HepG2 (cell line): ENCODE results near the gene FRAS1. TPM values are rescaled to one million over a fixed set of nuclear protein-coding genes. Genes with fewer than 3 reads are reported as not detected.

Experiments
- ARNT ChIP-seq: fragments of 450-650 bp; IDR thresholded peaks from 2 replicates; pipeline ENCODE4 v1.6.1; 2017
- BHLHE40 ChIP-seq: IDR thresholded peaks from 2 replicates; pipeline ENCODE4 v1.6.1; 2011; ENCODE audit warnings: low read length, improper control_type of control experiment
- CENPX ChIP-seq: sonication (generic); formaldehyde crosslinking; IDR thresholded peaks from 2 replicates; pipeline ENCODE4 v1.9.0; 2021; ENCODE audit warnings: mild to moderate bottlenecking, missing genetic modification reagents, moderate library complexity
- CSRNP1 ChIP-seq: sonication (generic); formaldehyde crosslinking; IDR thresholded peaks from 2 replicates; pipeline ENCODE4 v1.8.1; 2023; ENCODE audit warnings: mild to moderate bottlenecking, missing genetic modification reagents
- CSRNP2 ChIP-seq: sonication (generic); formaldehyde crosslinking; conservative IDR thresholded peaks from 2 replicates; pipeline ENCODE4 v1.8.0; 2022; ENCODE audit warnings: low read depth, missing genetic modification reagents
- FOXO1 ChIP-seq: sonication (generic); formaldehyde crosslinking; IDR thresholded peaks from 2 replicates; pipeline ENCODE4 v1.4.0; 2020; ENCODE audit warnings: missing genetic modification reagents
- MXD4 ChIP-seq: IDR thresholded peaks from 2 replicates; pipeline ENCODE4 v1.6.1; 2016; ENCODE audit warnings: mild to moderate bottlenecking, missing biosample characterization, missing genetic modification reagents
- NPAS2 ChIP-seq: sonication (generic); formaldehyde crosslinking; IDR thresholded peaks from 2 replicates; pipeline ENCODE4 v1.8.0; 2022; ENCODE audit warnings: mild to moderate bottlenecking, missing genetic modification reagents, borderline replicate concordance
- PTBP1 ChIP-seq: fragments of 200-400 bp; formaldehyde crosslinking; IDR thresholded peaks from 2 replicates; pipeline ENCODE4 v1.6.1; 2018; ENCODE audit warnings: low read length, low read depth; ENCODE audit not compliant: poor library complexity, severe bottlenecking
- RARG ChIP-seq: sonication (generic); formaldehyde crosslinking; IDR thresholded peaks from 2 replicates; pipeline ENCODE4 v1.4.0; 2020; ENCODE audit warnings: low read depth, mild to moderate bottlenecking, missing genetic modification reagents
- REPIN1 ChIP-seq: sonication (generic); formaldehyde crosslinking; IDR thresholded peaks from 2 replicates; pipeline ENCODE4 v1.8.0; 2022; ENCODE audit warnings: missing genetic modification reagents, low read depth, mild to moderate bottlenecking, borderline replicate concordance
- SMAD1 ChIP-seq: sonication (generic); formaldehyde crosslinking; IDR thresholded peaks from 2 replicates; pipeline ENCODE4 v1.4.0; 2020; ENCODE audit warnings: missing genetic modification reagents, low read depth, mild to moderate bottlenecking, borderline replicate concordance
- SRSF4 ChIP-seq: fragments of 200-400 bp; formaldehyde crosslinking; IDR thresholded peaks from one replicate; pipeline ENCODE4 v1.6.1; 2018; ENCODE audit warnings: mild to moderate bottlenecking, low read depth, low read length, moderate library complexity; ENCODE audit not compliant: poor library complexity, severe bottlenecking
- TGIF2 ChIP-seq: IDR thresholded peaks from 2 replicates; pipeline ENCODE4 v1.6.1; 2016; ENCODE audit warnings: control low read depth, missing compliant biosample characterization
- ZBTB33 ChIP-seq: sonication (generic); formaldehyde crosslinking; IDR thresholded peaks from 2 replicates; pipeline ENCODE4 v1.4.0; 2020; ENCODE audit warnings: missing genetic modification reagents
- ZBTB7A ChIP-seq: sonication (generic); formaldehyde crosslinking; IDR thresholded peaks from 2 replicates; pipeline ENCODE4 v1.8.0; 2022; ENCODE audit warnings: mild to moderate bottlenecking, missing genetic modification reagents
- ZKSCAN8 ChIP-seq: IDR thresholded peaks from 2 replicates; pipeline ENCODE4 v1.6.1; 2016; ENCODE audit warnings: borderline replicate concordance, missing genetic modification reagents, missing compliant biosample characterization
- ZMYM2 ChIP-seq: sonication (generic); formaldehyde crosslinking; IDR thresholded peaks from 2 replicates; pipeline ENCODE4 v1.8.0; 2022; ENCODE audit warnings: mild to moderate bottlenecking, missing genetic modification reagents
- ZNF10 ChIP-seq: sonication (generic); formaldehyde crosslinking; IDR thresholded peaks from 2 replicates; pipeline ENCODE4 v1.4.0; 2020; ENCODE audit warnings: mild to moderate bottlenecking, low read depth, missing genetic modification reagents, borderline replicate concordance
- ZNF326 ChIP-seq: sonication (generic); formaldehyde crosslinking; IDR thresholded peaks from 2 replicates; pipeline ENCODE4 v1.4.0; 2020; ENCODE audit warnings: missing genetic modification reagents, borderline replicate concordance
- ZNF431 ChIP-seq: sonication (generic); formaldehyde crosslinking; IDR thresholded peaks from 2 replicates; pipeline ENCODE4 v1.9.0; 2022; ENCODE audit warnings: missing genetic modification reagents, low read depth, mild to moderate bottlenecking, borderline replicate concordance
- ZNF549 ChIP-seq: sonication (generic); formaldehyde crosslinking; IDR thresholded peaks from 2 replicates; pipeline ENCODE4 v1.5.0; 2020; ENCODE audit warnings: missing genetic modification reagents
- ZNF550 ChIP-seq: sonication (generic); formaldehyde crosslinking; IDR thresholded peaks from 2 replicates; pipeline ENCODE4 v1.4.0; 2020; ENCODE audit warnings: mild to moderate bottlenecking, missing genetic modification reagents, borderline replicate concordance
- ZNF556 ChIP-seq: sonication (generic); formaldehyde crosslinking; IDR thresholded peaks from 2 replicates; pipeline ENCODE4 v1.4.0; 2020; ENCODE audit warnings: mild to moderate bottlenecking, missing genetic modification reagents, borderline replicate concordance
- ZNF644 ChIP-seq: IDR thresholded peaks from 2 replicates; pipeline ENCODE4 v1.6.1; 2016; ENCODE audit warnings: low read depth
- ZNF773 ChIP-seq: sonication (generic); formaldehyde crosslinking; IDR thresholded peaks from 2 replicates; pipeline ENCODE4 v1.4.0; 2020; ENCODE audit warnings: missing genetic modification reagents, borderline replicate concordance
- polyA plus RNA-seq, 8 experiments: library from polyadenylated mRNA; depleted of rRNA in 3 of 8; stranded (reverse) in 7 of 8; unstranded in 1 of 8; fragments of >200 nt; fragmentation: Illumina TruSeq in 4 of 8; extraction: Trizol in 4 of 8; gene quantifications; 2 replicates each; pipeline versions ENCODE4 v1.2.1 to v1.2.3, GENCODE V29; 2011 to 2016; ENCODE audit warnings: low read depth in 4 of 8, missing spikeins in 1 of 8, mixed read lengths in 1 of 8; ENCODE audit not compliant: insufficient read depth in 1 of 8
- total RNA-seq, 5 experiments: library from RNA; depleted of rRNA; stranded (reverse); fragments of >200 nt; fragmentation: Illumina TruSeq; extraction: Trizol; gene quantifications; 2 replicates each; pipeline ENCODE4 v1.2.3, GENCODE V29; 2016; ENCODE audit warnings: low read depth in 1 of 5

FRAS1 gene
- total and polyA plus RNA-seq, 2 of the 13 experiments (the other 11 are each of a cell fraction or from before 2014, with no cell fraction given): 22.5 to 31.6 TPM

- TF ChIP-seq CSRNP2 (CRISPR knock-in tag) (no peak), REPIN1 (CRISPR knock-in tag) (no peak), SMAD1 (CRISPR knock-in tag) (no peak), ZNF550 (CRISPR knock-in tag) (no peak), CENPX (CRISPR knock-in tag) (no peak), ZNF10 (CRISPR knock-in tag) (no peak), ZKSCAN8 (peak; percentile 61; the same call in 1 of the 2 replicates), CSRNP1 (CRISPR knock-in tag) (no peak), ZBTB33 (CRISPR knock-in tag) (no peak), ZNF773 (CRISPR knock-in tag) (no peak), FOXO1 (CRISPR knock-in tag) (peak; percentile 35; the same call in 1 of the 2 replicates), ZNF556 (CRISPR knock-in tag) (no peak), SRSF4 (no peak), ARNT (no peak), ZMYM2 (CRISPR knock-in tag) (peak; percentile 71; the same call in 1 of the 2 replicates), RARG (CRISPR knock-in tag) (no peak), PTBP1 (no peak), ZNF644 (CRISPR knock-in tag) (no peak; the same call in 1 of the 2 replicates), BHLHE40 (no peak), MXD4 (CRISPR knock-in tag) (no peak), TGIF2 (CRISPR knock-in tag) (no peak), NPAS2 (CRISPR knock-in tag) (no peak), ZNF326 (no peak), ZNF431 (CRISPR knock-in tag) (0 out of 2 replicates have a peak, but pooled peaks have one; percentile 59), ZBTB7A (CRISPR knock-in tag) (no peak), ZNF549 (CRISPR knock-in tag) (no peak)
Measured at GRCh38 chr4:78513411-78513975, 456.4 kb downstream of the FRAS1 start (continued).
